GM20431 (cell line): ENCODE results near the gene FUNDC2.
"Not testable (repeated sequence)": the region's sequence is repeated elsewhere in the genome, so short reads cannot be mapped to it uniquely, and the experiment has no call there.

Source experiments
- in situ Hi-C: fragments of 300-500 bp; cut with MseI, MboI; formaldehyde crosslinking; loops from one replicate; pipeline ENCODE4 v1.15.0; 2020; ENCODE audit warnings: low sequenced_read_pairs; ENCODE audit not compliant: unreplicated experiment

The FUNDC2 gene

GRCh38 chrX:155026727-155027508 lies at the start of gene FUNDC2:
Gene FUNDC2 (plus strand): TSS chrX:155026844. CDS start chrX:155026939, 95 bp downstream.
- in situ Hi-C loops = no loop called here

- in situ Hi-C loops = no loop called here
Measured at GRCh38 chrX:154979629-154980028, 47.0 kb upstream of the FUNDC2 start.

GRCh38 chrX:154980330-154981115 lies 46.1 kb upstream of the FUNDC2 start:
- in situ Hi-C loops = no loop called here

- in situ Hi-C loops = no loop called here
Measured at GRCh38 chrX:154981116-154981411, 45.6 kb upstream of the FUNDC2 start.

GRCh38 chrX:154986826-154987575 lies 39.6 kb upstream of the FUNDC2 start:
- in situ Hi-C loops = no loop called here

- in situ Hi-C loops = no loop called here
Measured at GRCh38 chrX:154987940-154988339, 38.7 kb upstream of the FUNDC2 start.

GRCh38 chrX:154988719-154989118 lies 37.9 kb upstream of the FUNDC2 start:
- in situ Hi-C loops = no loop called here

GRCh38 chrX:154990496-154990895 lies 36.1 kb upstream of the FUNDC2 start:
- in situ Hi-C loops = no loop called here

- in situ Hi-C loops = no loop called here
Measured at GRCh38 chrX:154991039-154991438, 35.6 kb upstream of the FUNDC2 start.

- in situ Hi-C loops = no loop called here
Measured at GRCh38 chrX:154991476-154991875, 35.2 kb upstream of the FUNDC2 start.

- in situ Hi-C loops = no loop called here
Measured at GRCh38 chrX:154998204-154998880, 28.3 kb upstream of the FUNDC2 start.

- in situ Hi-C loops = no loop called here
Measured at GRCh38 chrX:155000841-155001240, 25.8 kb upstream of the FUNDC2 start.

- in situ Hi-C loops = no loop called here
Measured at GRCh38 chrX:155001873-155002272, 24.8 kb upstream of the FUNDC2 start.

GRCh38 chrX:155005190-155005589 lies 21.5 kb upstream of the FUNDC2 start:
- in situ Hi-C loops = no loop called here

GRCh38 chrX:155006379-155006778 lies 20.3 kb upstream of the FUNDC2 start:
- in situ Hi-C loops = not testable (repeated sequence)

- in situ Hi-C loops = not testable (repeated sequence)
Measured at GRCh38 chrX:155006913-155007671, 19.6 kb upstream of the FUNDC2 start.

GRCh38 chrX:155008578-155008977 lies 18.1 kb upstream of the FUNDC2 start:
- in situ Hi-C loops = not testable (repeated sequence)

GRCh38 chrX:155009994-155010472 lies 16.6 kb upstream of the FUNDC2 start:
- in situ Hi-C loops = no loop called here

- in situ Hi-C loops = no loop called here
Measured at GRCh38 chrX:155020591-155020990, 6.1 kb upstream of the FUNDC2 start.
